NB4 (cell line): ENCODE results near the gene CALHM1.

Experiments
- CTCF ChIP-seq: IDR thresholded peaks from one replicate; pipeline ENCODE4 v1.5.1; 2012; ENCODE audit warnings: low read depth, low read length
- POLR2A ChIP-seq: IDR thresholded peaks from 2 replicates; pipeline ENCODE4 v1.6.1; 2011; ENCODE audit warnings: mild to moderate bottlenecking; ENCODE audit not compliant: insufficient read length; ENCODE audit errors: extremely low read depth

DNA sequence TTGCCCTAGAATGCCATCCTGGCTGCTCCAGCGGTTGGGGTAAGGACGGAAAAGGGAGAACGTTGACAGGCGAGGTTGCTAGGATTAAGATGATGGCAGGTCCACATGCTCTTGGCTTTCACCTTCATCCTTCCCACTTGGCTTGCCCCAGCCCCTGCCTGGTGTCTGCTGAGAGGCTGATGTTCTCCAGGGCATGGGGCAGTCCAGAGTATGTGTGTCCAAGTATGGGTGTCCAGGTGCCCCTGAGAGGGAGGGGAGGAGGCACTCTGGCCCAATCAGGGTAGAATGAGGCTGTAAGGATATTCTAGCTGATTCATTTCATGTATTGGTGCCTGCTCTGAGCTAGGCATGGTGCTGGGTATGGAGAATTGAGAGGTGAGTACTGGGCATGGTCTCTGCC lies 47.4 kb upstream of the CALHM1 start:
- no peak for TF ChIP-seq CTCF
- TF ChIP-seq POLR2A, result no peak
